K562 (cell line): ENCODE measurements around the gene SLC38A1. TPM values are rescaled to one million over a fixed set of nuclear protein-coding genes. Genes with fewer than 3 reads are reported as not detected.

Source experiments
- CBX2 ChIP-seq: fragments of 200-600 bp; sonication (generic); IDR thresholded peaks from one replicate; pipeline ENCODE4 v1.6.1; 2012; ENCODE audit warnings: mild to moderate bottlenecking, low read length, inconsistent platforms; ENCODE audit not compliant: insufficient read depth, poor library complexity, severe bottlenecking
- NCOA6 ChIP-seq: fragments of 450-650 bp; IDR thresholded peaks from 2 replicates; pipeline ENCODE4 v1.6.1; 2017; ENCODE audit warnings: mild to moderate bottlenecking
- POLR2AphosphoS5 ChIP-seq: IDR thresholded peaks from 2 replicates; pipeline ENCODE4 v1.6.1; 2011; ENCODE audit warnings: mild to moderate bottlenecking, low read depth, low read length, moderate library complexity; ENCODE audit not compliant: control insufficient read depth, insufficient read depth
- RCOR1 ChIP-seq, 2 experiments: IDR thresholded peaks; 2 replicates each; pipeline ENCODE4 v1.6.1; 2012; ENCODE audit warnings: low read depth in 2 of 2, low read length in 2 of 2, borderline replicate concordance in 1 of 2, improper control_type of control experiment in 1 of 2
- RREB1 ChIP-seq: fragments of 250-450 bp; sonication (Bioruptor Pico); IDR thresholded peaks from 2 replicates; pipeline ENCODE4 v1.4.0; 2020
- SNRNP70 ChIP-seq: fragments of 200-400 bp; formaldehyde crosslinking; optimal IDR thresholded peaks from 2 replicates; pipeline ENCODE3; 2017; ENCODE audit warnings: low read depth, low read length
- SP1 ChIP-seq: sonication (generic); formaldehyde crosslinking; IDR thresholded peaks from 2 replicates; pipeline ENCODE4 v1.8.1; 2022; ENCODE audit warnings: mild to moderate bottlenecking, missing genetic modification reagents
- ZEB2 ChIP-seq: fragments of 450-650 bp; IDR thresholded peaks from 2 replicates; pipeline ENCODE4 v1.6.1; 2016
- ZNF766 ChIP-seq: fragments of 200-800 bp; sonication (Bioruptor generic); conservative IDR thresholded peaks from 2 replicates; pipeline ENCODE4 v1.6.1; 2016; ENCODE audit warnings: missing genetic modification characterization, missing compliant biosample characterization
- polyA plus RNA-seq, 8 experiments: library from polyadenylated mRNA; depleted of rRNA in 4 of 8; stranded (reverse) in 5 of 8; unstranded in 3 of 8; fragments of >200 nt; fragmentation: Nextera tagmentation in 2 of 8; fragmentation: Illumina TruSeq in 1 of 8; extraction: Ambion mirVana in 2 of 8; extraction: Trizol in 1 of 8; gene quantifications; 2 replicates each; pipeline versions ENCODE4 v1.2.1 to v1.2.3, GENCODE V29; 2011 to 2014; ENCODE audit warnings: inconsistent platforms in 1 of 8, missing spikeins in 1 of 8
- total RNA-seq, 7 experiments: library from RNA; depleted of rRNA in 6 of 7; stranded (reverse); fragments of >200 nt in 6 of 7; fragmentation: Illumina TruSeq in 2 of 7; extraction: Trizol in 2 of 7; gene quantifications; 2 replicates each; pipeline versions ENCODE4 v1.2.1 to v1.2.3, GENCODE V29; 2011 to 2021; ENCODE audit warnings: low replicate concordance in 1 of 7
- TF ChIP-seq, protein P1 (sequence below): sonication (generic); formaldehyde crosslinking; IDR thresholded peaks from 2 replicates; pipeline ENCODE4 v1.8.0; 2022; ENCODE audit warnings: mild to moderate bottlenecking, missing genetic modification reagents, borderline replicate concordance
- TF ChIP-seq, protein P2 (sequence below): fragments of 250-450 bp; sonication (Bioruptor Pico); IDR thresholded peaks from 2 replicates; pipeline ENCODE4 v1.8.0; 2021; ENCODE audit warnings: mild to moderate bottlenecking, moderate library complexity
- TF ChIP-seq, protein P3 (sequence below): fragments of 250-450 bp; sonication (Bioruptor Pico); IDR thresholded peaks from 2 replicates; pipeline ENCODE4 v1.5.0; 2020; ENCODE audit warnings: mild to moderate bottlenecking
- TF ChIP-seq, protein P4 (sequence below): IDR thresholded peaks from 2 replicates; pipeline ENCODE4 v1.6.1; 2012; ENCODE audit warnings: low read depth, low read length, improper control_type of control experiment, borderline replicate concordance

The SLC38A1 gene
- total and polyA plus RNA-seq, 9 of the 15 experiments (the other 6 are each of a cell fraction or from before 2014, with no cell fraction given), result 51.9 to 112 (median 75.0) TPM

DNA sequence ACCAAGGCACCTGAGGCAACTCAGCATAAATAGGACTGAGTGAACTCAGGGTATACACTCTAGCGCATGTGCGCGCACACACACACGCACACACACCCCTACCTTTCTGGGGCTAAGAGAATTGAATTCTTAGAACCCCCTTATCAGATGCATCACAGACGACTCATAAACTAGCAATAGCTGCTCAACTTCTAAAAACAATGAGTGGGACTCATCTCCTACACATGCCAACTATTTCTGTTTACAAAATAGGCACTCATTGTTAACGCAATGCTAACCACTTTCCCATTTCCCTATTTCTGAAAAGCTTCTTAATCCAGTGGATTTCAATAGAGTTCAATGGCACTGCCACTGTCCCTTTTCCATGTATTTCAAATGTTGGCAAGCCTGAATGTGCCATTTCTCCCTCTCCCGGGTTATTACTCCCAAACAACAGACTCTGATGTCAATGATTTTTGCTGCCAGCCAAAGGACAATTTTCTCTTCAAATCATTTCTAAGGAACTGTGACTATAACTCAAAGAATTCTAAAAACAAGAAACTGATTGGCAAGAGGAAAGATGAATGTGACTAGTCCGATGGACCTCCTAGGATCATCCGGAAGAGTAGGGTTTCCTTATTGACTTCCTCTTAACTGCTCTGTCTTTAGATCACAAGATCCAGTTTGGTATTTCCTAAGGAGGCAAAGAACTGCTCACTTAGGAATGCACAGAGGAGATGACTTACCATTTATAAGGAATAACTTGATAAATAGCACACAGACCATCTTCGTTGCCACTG lies 48.8 kb downstream of the SLC38A1 start (continued):
- TF ChIP-seq, protein P1, sequence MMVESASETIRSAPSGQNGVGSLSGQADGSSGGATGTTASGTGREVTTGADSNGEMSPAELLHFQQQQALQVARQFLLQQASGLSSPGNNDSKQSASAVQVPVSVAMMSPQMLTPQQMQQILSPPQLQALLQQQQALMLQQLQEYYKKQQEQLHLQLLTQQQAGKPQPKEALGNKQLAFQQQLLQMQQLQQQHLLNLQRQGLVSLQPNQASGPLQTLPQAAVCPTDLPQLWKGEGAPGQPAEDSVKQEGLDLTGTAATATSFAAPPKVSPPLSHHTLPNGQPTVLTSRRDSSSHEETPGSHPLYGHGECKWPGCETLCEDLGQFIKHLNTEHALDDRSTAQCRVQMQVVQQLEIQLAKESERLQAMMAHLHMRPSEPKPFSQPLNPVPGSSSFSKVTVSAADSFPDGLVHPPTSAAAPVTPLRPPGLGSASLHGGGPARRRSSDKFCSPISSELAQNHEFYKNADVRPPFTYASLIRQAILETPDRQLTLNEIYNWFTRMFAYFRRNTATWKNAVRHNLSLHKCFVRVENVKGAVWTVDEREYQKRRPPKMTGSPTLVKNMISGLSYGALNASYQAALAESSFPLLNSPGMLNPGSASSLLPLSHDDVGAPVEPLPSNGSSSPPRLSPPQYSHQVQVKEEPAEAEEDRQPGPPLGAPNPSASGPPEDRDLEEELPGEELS, result no peak
- TF ChIP-seq RCOR1 (IDR thresholded peaks at IDR 0.05; ENCODE audit: borderline replicate concordance in 1 of 2, low read depth in 2 of 2, low read length in 2 of 2), result no peak
- no peak for TF ChIP-seq POLR2AphosphoS5
- peak; percentile 78 for TF ChIP-seq ZEB2
- TF ChIP-seq, protein P2, sequence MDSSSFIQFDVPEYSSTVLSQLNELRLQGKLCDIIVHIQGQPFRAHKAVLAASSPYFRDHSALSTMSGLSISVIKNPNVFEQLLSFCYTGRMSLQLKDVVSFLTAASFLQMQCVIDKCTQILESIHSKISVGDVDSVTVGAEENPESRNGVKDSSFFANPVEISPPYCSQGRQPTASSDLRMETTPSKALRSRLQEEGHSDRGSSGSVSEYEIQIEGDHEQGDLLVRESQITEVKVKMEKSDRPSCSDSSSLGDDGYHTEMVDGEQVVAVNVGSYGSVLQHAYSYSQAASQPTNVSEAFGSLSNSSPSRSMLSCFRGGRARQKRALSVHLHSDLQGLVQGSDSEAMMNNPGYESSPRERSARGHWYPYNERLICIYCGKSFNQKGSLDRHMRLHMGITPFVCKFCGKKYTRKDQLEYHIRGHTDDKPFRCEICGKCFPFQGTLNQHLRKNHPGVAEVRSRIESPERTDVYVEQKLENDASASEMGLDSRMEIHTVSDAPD (CRISPR knock-in tag), result no peak
- TF ChIP-seq, protein P3, sequence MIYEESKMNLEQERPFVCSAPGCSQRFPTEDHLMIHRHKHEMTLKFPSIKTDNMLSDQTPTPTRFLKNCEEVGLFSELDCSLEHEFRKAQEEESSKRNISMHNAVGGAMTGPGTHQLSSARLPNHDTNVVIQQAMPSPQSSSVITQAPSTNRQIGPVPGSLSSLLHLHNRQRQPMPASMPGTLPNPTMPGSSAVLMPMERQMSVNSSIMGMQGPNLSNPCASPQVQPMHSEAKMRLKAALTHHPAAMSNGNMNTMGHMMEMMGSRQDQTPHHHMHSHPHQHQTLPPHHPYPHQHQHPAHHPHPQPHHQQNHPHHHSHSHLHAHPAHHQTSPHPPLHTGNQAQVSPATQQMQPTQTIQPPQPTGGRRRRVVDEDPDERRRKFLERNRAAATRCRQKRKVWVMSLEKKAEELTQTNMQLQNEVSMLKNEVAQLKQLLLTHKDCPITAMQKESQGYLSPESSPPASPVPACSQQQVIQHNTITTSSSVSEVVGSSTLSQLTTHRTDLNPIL (CRISPR knock-in tag), result no peak
- TF ChIP-seq CBX2, result no peak
- no peak for TF ChIP-seq SNRNP70
- no peak for TF ChIP-seq RREB1 (CRISPR knock-in tag)
- 0 out of 2 replicates have a peak, but pooled peaks have one; percentile 14 for TF ChIP-seq SP1 (CRISPR knock-in tag)
- peak; percentile 78; the same call in 1 of the 2 replicates for TF ChIP-seq ZNF766 (CRISPR knock-in tag)
- TF ChIP-seq, protein P4, sequence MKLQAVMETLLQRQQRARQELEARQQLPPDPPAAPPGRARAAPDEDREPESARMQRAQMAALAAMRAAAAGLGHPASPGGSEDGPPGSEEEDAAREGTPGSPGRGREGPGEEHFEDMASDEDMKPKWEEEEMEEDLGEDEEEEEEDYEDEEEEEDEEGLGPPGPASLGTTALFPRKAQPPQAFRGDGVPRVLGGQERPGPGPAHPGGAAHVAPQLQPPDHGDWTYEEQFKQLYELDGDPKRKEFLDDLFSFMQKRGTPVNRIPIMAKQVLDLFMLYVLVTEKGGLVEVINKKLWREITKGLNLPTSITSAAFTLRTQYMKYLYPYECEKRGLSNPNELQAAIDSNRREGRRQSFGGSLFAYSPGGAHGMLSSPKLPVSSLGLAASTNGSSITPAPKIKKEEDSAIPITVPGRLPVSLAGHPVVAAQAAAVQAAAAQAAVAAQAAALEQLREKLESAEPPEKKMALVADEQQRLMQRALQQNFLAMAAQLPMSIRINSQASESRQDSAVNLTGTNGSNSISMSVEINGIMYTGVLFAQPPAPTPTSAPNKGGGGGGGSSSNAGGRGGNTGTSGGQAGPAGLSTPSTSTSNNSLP, result 0 out of 2 replicates have a peak, but pooled peaks have one; percentile 45
- no peak for TF ChIP-seq NCOA6
